ENCODE results near the gene DIP2C. TPM values are rescaled to one million over a fixed set of nuclear protein-coding genes. Genes with fewer than 3 reads are reported as not detected.
"Not testable (repeated sequence)": the region's sequence is repeated elsewhere in the genome, so short reads cannot be mapped to it uniquely, and the experiment has no call there.

The DIP2C gene
- polyA plus RNA-seq, 1 of the 3 experiments (the other 2 are of a cell fraction) = 8.7 TPM

DNA sequence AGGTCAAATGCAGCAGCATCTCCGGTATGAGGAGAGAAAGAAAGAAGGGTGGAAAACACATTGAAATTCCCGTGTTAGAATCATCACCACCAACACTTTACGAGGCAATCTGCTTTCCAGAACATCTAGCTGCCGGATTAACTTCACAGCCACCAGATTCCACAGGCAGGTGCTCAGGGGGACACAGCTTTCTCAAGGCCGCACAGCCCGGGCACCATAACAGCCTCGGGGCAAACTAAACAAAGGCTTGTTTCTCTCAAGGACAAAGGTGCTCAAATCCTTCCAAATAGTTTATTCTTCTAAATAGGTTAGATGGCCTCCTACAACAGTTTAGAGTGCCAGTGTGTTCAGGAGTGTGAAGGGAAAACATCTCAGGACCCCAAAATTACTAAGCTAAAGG lies 156.3 kb downstream of the DIP2C start:
- TF ChIP-seq, protein P1, sequence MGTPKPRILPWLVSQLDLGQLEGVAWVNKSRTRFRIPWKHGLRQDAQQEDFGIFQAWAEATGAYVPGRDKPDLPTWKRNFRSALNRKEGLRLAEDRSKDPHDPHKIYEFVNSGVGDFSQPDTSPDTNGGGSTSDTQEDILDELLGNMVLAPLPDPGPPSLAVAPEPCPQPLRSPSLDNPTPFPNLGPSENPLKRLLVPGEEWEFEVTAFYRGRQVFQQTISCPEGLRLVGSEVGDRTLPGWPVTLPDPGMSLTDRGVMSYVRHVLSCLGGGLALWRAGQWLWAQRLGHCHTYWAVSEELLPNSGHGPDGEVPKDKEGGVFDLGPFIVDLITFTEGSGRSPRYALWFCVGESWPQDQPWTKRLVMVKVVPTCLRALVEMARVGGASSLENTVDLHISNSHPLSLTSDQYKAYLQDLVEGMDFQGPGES (IDR thresholded peaks at IDR 0.05; ENCODE audit: low read depth, low read length) = no peak
- TF ChIP-seq, protein P2, sequence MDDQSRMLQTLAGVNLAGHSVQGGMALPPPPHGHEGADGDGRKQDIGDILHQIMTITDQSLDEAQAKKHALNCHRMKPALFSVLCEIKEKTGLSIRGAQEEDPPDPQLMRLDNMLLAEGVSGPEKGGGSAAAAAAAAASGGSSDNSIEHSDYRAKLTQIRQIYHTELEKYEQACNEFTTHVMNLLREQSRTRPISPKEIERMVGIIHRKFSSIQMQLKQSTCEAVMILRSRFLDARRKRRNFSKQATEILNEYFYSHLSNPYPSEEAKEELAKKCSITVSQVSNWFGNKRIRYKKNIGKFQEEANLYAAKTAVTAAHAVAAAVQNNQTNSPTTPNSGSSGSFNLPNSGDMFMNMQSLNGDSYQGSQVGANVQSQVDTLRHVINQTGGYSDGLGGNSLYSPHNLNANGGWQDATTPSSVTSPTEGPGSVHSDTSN (IDR thresholded peaks at IDR 0.05) = no peak
- TF ChIP-seq MXI1 (IDR thresholded peaks at IDR 0.05; ENCODE audit: low read depth, low read length) (no peak), EZH2phosphoT487 (IDR thresholded peaks at IDR 0.05; ENCODE audit: borderline replicate concordance, low read depth) (no peak), TEAD4 (IDR thresholded peaks at IDR 0.05; ENCODE audit: borderline replicate concordance, insufficient read depth) (no peak), ELF1 (IDR thresholded peaks at IDR 0.05) (no peak), RAD21 (IDR thresholded peaks at IDR 0.05; ENCODE audit: low read length) (no peak), TCF12 (IDR thresholded peaks at IDR 0.05) (no peak), FOXJ3 (CRISPR knock-in tag; IDR thresholded peaks at IDR 0.05) (no peak), RXRA (IDR thresholded peaks at IDR 0.05; ENCODE audit: borderline replicate concordance, low read depth) (no peak), SIN3A (IDR thresholded peaks at IDR 0.05; ENCODE audit: borderline replicate concordance, low read depth, low read length) (no peak), SMC3 (IDR thresholded peaks at IDR 0.05; ENCODE audit: low read depth, low read length) (no peak), FOSL2 (IDR thresholded peaks at IDR 0.05; ENCODE audit: borderline replicate concordance, low read depth) (no peak), YY1 (IDR thresholded peaks at IDR 0.05; ENCODE audit: low read depth) (no peak)
- TF ChIP-seq, protein P3, sequence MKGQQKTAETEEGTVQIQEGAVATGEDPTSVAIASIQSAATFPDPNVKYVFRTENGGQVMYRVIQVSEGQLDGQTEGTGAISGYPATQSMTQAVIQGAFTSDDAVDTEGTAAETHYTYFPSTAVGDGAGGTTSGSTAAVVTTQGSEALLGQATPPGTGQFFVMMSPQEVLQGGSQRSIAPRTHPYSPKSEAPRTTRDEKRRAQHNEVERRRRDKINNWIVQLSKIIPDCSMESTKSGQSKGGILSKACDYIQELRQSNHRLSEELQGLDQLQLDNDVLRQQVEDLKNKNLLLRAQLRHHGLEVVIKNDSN (IDR thresholded peaks at IDR 0.05; ENCODE audit: borderline replicate concordance, low read depth) = no peak
- TF ChIP-seq, protein P4, sequence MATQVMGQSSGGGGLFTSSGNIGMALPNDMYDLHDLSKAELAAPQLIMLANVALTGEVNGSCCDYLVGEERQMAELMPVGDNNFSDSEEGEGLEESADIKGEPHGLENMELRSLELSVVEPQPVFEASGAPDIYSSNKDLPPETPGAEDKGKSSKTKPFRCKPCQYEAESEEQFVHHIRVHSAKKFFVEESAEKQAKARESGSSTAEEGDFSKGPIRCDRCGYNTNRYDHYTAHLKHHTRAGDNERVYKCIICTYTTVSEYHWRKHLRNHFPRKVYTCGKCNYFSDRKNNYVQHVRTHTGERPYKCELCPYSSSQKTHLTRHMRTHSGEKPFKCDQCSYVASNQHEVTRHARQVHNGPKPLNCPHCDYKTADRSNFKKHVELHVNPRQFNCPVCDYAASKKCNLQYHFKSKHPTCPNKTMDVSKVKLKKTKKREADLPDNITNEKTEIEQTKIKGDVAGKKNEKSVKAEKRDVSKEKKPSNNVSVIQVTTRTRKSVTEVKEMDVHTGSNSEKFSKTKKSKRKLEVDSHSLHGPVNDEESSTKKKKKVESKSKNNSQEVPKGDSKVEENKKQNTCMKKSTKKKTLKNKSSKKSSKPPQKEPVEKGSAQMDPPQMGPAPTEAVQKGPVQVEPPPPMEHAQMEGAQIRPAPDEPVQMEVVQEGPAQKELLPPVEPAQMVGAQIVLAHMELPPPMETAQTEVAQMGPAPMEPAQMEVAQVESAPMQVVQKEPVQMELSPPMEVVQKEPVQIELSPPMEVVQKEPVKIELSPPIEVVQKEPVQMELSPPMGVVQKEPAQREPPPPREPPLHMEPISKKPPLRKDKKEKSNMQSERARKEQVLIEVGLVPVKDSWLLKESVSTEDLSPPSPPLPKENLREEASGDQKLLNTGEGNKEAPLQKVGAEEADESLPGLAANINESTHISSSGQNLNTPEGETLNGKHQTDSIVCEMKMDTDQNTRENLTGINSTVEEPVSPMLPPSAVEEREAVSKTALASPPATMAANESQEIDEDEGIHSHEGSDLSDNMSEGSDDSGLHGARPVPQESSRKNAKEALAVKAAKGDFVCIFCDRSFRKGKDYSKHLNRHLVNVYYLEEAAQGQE (IDR thresholded peaks at IDR 0.05; ENCODE audit: low read depth, low read length) = no peak
- TF ChIP-seq, protein P5, sequence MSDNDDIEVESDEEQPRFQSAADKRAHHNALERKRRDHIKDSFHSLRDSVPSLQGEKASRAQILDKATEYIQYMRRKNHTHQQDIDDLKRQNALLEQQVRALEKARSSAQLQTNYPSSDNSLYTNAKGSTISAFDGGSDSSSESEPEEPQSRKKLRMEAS (IDR thresholded peaks at IDR 0.05; ENCODE audit: low read depth) = no peak
- TF ChIP-seq, protein P6, sequence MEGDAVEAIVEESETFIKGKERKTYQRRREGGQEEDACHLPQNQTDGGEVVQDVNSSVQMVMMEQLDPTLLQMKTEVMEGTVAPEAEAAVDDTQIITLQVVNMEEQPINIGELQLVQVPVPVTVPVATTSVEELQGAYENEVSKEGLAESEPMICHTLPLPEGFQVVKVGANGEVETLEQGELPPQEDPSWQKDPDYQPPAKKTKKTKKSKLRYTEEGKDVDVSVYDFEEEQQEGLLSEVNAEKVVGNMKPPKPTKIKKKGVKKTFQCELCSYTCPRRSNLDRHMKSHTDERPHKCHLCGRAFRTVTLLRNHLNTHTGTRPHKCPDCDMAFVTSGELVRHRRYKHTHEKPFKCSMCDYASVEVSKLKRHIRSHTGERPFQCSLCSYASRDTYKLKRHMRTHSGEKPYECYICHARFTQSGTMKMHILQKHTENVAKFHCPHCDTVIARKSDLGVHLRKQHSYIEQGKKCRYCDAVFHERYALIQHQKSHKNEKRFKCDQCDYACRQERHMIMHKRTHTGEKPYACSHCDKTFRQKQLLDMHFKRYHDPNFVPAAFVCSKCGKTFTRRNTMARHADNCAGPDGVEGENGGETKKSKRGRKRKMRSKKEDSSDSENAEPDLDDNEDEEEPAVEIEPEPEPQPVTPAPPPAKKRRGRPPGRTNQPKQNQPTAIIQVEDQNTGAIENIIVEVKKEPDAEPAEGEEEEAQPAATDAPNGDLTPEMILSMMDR (IDR thresholded peaks at IDR 0.05) = no peak
- Histone ChIP-seq H2AFZ (ENCODE audit: low read depth) (no peak overlapping the region), H3K9me3 (no peaks in the 10 kb centered on the region), H3K9ac (no peak overlapping the region), H4K20me1 (ENCODE audit: insufficient read depth) (peaks cover 77% of the 10 kb centered on the region), H3K27ac (ENCODE audit: low read depth in 2 of 2, low read length in 1 of 2) (no peak overlapping the region), H3K9me2 (no peaks in the 10 kb centered on the region), H3K4me1 (ENCODE audit: control insufficient read depth in 1 of 2, insufficient read depth in 2 of 2, low read depth in 1 of 2, low read length in 1 of 2) (peaks cover 0 to 3% of the 10 kb centered on the region in 2 experiments; a peak in 1 of 4 replicates), H3K79me2 (ENCODE audit: insufficient read depth) (peaks cover 47% of the 10 kb centered on the region), H3K27me3 (ENCODE audit: insufficient read depth) (no peaks in the 10 kb centered on the region), H3K4me3 (ENCODE audit: low read depth in 2 of 2, low read length in 1 of 2) (no peak overlapping the region), H3F3A (replicated peaks; ENCODE audit: insufficient read depth) (no peaks in the 10 kb centered on the region), H3K36me3 (replicated peaks in 1 of 2; ENCODE audit: control insufficient read depth in 1 of 2, insufficient read depth in 2 of 2, low read length in 1 of 2) (no peaks in the 10 kb centered on the region), H3K4me2 (no peak overlapping the region)
- 85% methylated on average over 7 of the region's 7 CpGs for WGBS (ENCODE audit: low lambda C conversion rate)
- CTCF ChIA-PET = interaction anchor here (1.2 kb wide), 1 partner anchor 11 kb away, joined by 3 read pairs; no protein-coding TSS in a partner anchor
- POLR2A ChIA-PET = no interaction called here
- DNase-seq = no peak

DNA sequence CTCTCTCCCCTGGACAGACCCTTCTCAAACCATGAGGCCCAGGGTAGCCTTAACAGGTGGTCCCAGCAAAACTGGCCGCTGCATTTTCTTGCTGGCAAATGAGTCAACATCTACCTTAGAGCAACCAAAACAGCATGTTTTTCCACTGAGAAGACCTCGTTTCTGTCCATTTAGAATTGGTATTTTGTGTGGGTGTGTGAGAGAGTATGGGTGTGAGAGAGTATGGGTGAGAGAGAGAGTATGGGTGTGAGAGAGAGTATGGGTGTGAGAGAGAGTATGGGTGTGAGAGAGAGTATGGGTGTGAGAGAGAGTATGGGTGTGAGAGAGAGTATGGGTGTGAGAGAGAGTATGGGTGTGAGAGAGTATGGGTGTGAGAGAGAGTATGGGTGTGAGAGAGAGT lies 157.1 kb downstream of the DIP2C start:
- H3K36me3 ChIP-seq (replicated peaks in 1 of 2; ENCODE audit: control insufficient read depth in 1 of 2, insufficient read depth in 2 of 2, low read length in 1 of 2); H3F3A ChIP-seq (replicated peaks; ENCODE audit: insufficient read depth); H3K4me1 ChIP-seq (ENCODE audit: control insufficient read depth in 1 of 2, insufficient read depth in 2 of 2, low read depth in 1 of 2, low read length in 1 of 2); H3K9ac ChIP-seq; DNase-seq; H2AFZ ChIP-seq (ENCODE audit: low read depth); CTCF ChIA-PET; H3K4me2 ChIP-seq; H3K27ac ChIP-seq (ENCODE audit: low read depth in 2 of 2, low read length in 1 of 2); H3K27me3 ChIP-seq (ENCODE audit: insufficient read depth); H3K4me3 ChIP-seq (ENCODE audit: low read depth in 2 of 2, low read length in 1 of 2); H3K9me3 ChIP-seq; POLR2A ChIA-PET; H3K9me2 ChIP-seq: not testable (repeated sequence)
- Histone ChIP-seq H4K20me1 (ENCODE audit: insufficient read depth) (peaks cover 77% of the 10 kb centered on the region), H3K79me2 (ENCODE audit: insufficient read depth) (peaks cover 45% of the 10 kb centered on the region)
- 82% methylated on average over 2 of the region's 2 CpGs for WGBS (ENCODE audit: low lambda C conversion rate)
